ENCODE data around the gene ROBO2.

GRCh38 chr3:77321646-77322045 is 281.7 kb downstream of the ROBO2 start:
- TF ChIP-seq CTCF (conservative IDR thresholded peaks at IDR 0.05; ENCODE audit: low read depth in 2 of 2) (no peak), EZH2 (IDR thresholded peaks at IDR 0.05; ENCODE audit: low read depth, unreplicated experiment) (no peak), POLR2AphosphoS5 (IDR thresholded peaks at IDR 0.05; ENCODE audit: low read depth) (no peak), JUNB (IDR thresholded peaks at IDR 0.05; ENCODE audit: unreplicated experiment) (no peak), CREB1 (CRISPR knock-in tag; IDR thresholded peaks at IDR 0.05; ENCODE audit: low read depth) (no peak), EZH2phosphoT487 (IDR thresholded peaks at IDR 0.05; ENCODE audit: unreplicated experiment) (no peak), ETS1 (IDR thresholded peaks at IDR 0.05) (no peak), ZNF331 (CRISPR knock-in tag; IDR thresholded peaks at IDR 0.05; ENCODE audit: low read depth) (no peak), NANOG (IDR thresholded peaks at IDR 0.05; ENCODE audit: borderline replicate concordance) (no peak)
- TF ChIP-seq, protein P1, sequence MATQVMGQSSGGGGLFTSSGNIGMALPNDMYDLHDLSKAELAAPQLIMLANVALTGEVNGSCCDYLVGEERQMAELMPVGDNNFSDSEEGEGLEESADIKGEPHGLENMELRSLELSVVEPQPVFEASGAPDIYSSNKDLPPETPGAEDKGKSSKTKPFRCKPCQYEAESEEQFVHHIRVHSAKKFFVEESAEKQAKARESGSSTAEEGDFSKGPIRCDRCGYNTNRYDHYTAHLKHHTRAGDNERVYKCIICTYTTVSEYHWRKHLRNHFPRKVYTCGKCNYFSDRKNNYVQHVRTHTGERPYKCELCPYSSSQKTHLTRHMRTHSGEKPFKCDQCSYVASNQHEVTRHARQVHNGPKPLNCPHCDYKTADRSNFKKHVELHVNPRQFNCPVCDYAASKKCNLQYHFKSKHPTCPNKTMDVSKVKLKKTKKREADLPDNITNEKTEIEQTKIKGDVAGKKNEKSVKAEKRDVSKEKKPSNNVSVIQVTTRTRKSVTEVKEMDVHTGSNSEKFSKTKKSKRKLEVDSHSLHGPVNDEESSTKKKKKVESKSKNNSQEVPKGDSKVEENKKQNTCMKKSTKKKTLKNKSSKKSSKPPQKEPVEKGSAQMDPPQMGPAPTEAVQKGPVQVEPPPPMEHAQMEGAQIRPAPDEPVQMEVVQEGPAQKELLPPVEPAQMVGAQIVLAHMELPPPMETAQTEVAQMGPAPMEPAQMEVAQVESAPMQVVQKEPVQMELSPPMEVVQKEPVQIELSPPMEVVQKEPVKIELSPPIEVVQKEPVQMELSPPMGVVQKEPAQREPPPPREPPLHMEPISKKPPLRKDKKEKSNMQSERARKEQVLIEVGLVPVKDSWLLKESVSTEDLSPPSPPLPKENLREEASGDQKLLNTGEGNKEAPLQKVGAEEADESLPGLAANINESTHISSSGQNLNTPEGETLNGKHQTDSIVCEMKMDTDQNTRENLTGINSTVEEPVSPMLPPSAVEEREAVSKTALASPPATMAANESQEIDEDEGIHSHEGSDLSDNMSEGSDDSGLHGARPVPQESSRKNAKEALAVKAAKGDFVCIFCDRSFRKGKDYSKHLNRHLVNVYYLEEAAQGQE (IDR thresholded peaks at IDR 0.05; ENCODE audit: unreplicated experiment), result no peak
- TF ChIP-seq, protein P2, sequence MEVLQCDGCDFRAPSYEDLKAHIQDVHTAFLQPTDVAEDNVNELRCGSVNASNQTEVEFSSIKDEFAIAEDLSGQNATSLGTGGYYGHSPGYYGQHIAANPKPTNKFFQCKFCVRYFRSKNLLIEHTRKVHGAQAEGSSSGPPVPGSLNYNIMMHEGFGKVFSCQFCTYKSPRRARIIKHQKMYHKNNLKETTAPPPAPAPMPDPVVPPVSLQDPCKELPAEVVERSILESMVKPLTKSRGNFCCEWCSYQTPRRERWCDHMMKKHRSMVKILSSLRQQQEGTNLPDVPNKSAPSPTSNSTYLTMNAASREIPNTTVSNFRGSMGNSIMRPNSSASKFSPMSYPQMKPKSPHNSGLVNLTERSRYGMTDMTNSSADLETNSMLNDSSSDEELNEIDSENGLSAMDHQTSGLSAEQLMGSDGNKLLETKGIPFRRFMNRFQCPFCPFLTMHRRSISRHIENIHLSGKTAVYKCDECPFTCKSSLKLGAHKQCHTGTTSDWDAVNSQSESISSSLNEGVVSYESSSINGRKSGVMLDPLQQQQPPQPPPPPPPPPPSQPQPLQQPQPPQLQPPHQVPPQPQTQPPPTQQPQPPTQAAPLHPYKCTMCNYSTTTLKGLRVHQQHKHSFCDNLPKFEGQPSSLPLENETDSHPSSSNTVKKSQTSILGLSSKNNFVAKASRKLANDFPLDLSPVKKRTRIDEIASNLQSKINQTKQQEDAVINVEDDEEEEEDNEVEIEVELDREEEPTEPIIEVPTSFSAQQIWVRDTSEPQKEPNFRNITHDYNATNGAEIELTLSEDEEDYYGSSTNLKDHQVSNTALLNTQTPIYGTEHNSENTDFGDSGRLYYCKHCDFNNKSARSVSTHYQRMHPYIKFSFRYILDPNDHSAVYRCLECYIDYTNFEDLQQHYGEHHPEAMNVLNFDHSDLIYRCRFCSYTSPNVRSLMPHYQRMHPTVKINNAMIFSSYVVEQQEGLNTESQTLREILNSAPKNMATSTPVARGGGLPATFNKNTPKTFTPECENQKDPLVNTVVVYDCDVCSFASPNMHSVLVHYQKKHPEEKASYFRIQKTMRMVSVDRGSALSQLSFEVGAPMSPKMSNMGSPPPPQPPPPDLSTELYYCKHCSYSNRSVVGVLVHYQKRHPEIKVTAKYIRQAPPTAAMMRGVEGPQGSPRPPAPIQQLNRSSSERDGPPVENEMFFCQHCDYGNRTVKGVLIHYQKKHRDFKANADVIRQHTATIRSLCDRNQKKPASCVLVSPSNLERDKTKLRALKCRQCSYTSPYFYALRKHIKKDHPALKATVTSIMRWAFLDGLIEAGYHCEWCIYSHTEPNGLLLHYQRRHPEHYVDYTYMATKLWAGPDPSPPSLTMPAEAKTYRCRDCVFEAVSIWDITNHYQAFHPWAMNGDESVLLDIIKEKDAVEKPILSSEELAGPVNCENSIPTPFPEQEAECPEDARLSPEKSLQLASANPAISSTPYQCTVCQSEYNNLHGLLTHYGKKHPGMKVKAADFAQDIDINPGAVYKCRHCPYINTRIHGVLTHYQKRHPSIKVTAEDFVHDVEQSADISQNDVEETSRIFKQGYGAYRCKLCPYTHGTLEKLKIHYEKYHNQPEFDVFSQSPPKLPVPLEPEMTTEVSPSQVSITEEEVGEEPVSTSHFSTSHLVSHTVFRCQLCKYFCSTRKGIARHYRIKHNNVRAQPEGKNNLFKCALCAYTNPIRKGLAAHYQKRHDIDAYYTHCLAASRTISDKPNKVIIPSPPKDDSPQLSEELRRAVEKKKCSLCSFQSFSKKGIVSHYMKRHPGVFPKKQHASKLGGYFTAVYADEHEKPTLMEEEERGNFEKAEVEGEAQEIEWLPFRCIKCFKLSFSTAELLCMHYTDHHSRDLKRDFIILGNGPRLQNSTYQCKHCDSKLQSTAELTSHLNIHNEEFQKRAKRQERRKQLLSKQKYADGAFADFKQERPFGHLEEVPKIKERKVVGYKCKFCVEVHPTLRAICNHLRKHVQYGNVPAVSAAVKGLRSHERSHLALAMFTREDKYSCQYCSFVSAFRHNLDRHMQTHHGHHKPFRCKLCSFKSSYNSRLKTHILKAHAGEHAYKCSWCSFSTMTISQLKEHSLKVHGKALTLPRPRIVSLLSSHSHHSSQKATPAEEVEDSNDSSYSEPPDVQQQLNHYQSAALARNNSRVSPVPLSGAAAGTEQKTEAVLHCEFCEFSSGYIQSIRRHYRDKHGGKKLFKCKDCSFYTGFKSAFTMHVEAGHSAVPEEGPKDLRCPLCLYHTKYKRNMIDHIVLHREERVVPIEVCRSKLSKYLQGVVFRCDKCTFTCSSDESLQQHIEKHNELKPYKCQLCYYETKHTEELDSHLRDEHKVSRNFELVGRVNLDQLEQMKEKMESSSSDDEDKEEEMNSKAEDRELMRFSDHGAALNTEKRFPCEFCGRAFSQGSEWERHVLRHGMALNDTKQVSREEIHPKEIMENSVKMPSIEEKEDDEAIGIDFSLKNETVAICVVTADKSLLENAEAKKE (CRISPR knock-in tag; IDR thresholded peaks at IDR 0.05), result no peak
